ENCODE results near the gene ERAS.

ERAS gene, protein sequence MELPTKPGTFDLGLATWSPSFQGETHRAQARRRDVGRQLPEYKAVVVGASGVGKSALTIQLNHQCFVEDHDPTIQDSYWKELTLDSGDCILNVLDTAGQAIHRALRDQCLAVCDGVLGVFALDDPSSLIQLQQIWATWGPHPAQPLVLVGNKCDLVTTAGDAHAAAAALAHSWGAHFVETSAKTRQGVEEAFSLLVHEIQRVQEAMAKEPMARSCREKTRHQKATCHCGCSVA

GRCh38 chrX:48826135-48826875 is at the start of gene ERAS:
TSS of gene ERAS (plus strand) at chrX:48826513. CDS start at chrX:48829124, 2,611 bp downstream.
- peak; percentile 17 for DNase-seq

DNA sequence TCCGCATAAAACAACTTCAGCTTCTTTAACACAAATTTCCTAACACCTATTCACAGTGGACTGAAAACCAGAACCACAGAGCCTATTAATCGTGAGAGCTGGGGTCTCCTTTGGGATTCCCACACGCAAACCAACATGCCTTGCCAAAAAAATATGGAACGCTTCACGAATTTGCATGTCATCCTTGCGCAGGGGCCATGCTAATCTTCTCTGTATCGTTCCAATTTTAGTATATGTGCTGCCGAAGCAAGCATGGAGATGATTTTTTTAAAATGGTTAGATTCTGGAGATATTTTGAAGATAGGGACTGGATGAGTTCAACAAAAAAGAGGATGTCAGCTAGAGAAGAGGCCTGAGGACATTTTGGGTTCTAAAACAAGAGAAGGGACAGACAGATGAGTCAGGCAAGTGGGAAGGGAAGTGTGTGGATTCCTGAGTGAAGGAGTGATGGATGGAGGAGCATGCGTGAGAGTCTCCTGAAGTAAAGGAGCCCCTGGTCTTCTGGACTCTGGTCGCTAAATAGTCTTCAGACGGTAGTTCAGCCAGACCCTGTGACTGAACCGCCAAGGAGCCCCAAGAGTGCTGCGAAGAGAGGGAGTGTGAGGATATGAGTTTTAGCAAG is 49.4 kb upstream of the ERAS start:
- DNase-seq, result no peak

- DNase-seq, result no peak
Observed at GRCh38 chrX:48779399-48779798, 46.9 kb upstream of the ERAS start.

DNA sequence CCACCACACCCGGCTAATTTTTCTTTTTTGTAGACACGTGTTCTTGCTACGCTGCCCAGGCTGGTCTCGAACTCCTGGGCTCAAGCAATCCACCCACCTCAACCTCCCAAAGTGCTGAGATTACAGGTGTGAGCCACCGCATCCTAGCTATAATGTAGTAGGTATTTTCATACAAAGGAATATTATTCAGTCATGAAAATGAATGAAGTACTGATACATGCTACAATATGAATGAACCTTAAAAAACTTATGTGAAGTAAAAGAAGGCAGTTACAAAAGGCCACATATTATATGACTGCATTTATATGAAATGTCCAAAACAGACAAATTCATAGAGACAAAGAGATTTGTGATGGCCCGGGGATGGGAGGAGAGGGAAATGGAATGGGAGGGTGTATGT is 44.6 kb upstream of the ERAS start:
- DNase-seq, result no peak

DNA sequence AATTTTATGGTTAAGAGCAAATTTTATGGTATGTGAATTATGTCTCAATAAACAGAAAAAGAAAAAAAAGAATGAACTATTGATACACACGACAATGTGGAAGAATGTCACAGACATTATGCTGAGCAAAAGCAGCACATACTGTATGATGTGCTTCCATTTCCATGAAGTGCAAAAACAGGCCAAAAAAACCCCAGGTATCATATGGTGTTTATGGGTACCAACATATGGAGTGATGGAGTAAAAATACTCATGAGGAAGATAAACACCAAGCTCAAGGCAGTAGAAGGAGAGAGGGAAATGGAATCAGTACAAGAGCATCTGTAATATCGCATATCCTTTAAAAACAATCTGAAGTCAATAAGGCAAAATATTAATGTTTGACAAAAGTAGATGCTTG is 44.1 kb upstream of the ERAS start:
- DNase-seq, result no peak

GRCh38 chrX:48782795-48783194 is 43.5 kb upstream of the ERAS start:
- no peak for DNase-seq

GRCh38 chrX:48784726-48785125 is 41.6 kb upstream of the ERAS start:
- DNase-seq, result no peak

- DNase-seq, result no peak
Observed at GRCh38 chrX:48785186-48785539, 41.1 kb upstream of the ERAS start.

DNA sequence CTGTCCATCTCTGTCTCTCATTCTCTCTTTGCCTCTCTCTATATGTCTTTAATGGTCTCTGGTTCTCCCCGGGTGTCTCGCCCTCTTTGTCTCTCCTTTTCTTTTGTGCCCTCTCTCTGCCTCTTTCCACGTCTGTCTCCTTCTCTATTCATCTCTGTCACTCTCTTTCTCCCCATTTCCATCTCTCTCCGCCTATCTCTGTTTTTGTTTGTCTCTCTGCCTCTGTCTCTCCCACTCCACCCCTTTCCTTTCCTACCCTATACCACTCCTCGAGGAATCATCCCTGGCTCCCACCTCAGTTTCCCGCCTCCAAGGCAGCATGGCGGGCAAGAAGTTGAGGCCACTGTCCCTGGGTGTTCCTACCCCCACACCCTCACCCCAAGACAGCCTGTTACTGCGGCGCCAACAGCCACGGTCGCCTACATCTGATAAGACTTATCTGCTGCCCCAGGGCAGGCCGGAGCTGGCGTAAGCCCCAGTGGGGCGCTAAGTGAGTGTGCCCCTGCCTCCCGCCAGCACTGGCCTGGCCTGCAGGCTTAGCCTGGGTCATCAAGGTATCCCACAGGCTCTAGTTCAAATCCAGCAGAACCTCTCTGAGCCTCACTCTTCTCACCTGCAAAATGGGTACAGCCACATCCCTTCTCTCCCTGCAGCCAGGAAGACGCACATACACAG is 40.6 kb upstream of the ERAS start:
- DNase-seq, result no peak

- no peak for DNase-seq
Observed at GRCh38 chrX:48786341-48786800, 39.9 kb upstream of the ERAS start, which contains the start of gene GATA1. TSS of gene GATA1 (plus strand) at chrX:48786590. CDS start at chrX:48791110, 4,520 bp downstream.

DNA sequence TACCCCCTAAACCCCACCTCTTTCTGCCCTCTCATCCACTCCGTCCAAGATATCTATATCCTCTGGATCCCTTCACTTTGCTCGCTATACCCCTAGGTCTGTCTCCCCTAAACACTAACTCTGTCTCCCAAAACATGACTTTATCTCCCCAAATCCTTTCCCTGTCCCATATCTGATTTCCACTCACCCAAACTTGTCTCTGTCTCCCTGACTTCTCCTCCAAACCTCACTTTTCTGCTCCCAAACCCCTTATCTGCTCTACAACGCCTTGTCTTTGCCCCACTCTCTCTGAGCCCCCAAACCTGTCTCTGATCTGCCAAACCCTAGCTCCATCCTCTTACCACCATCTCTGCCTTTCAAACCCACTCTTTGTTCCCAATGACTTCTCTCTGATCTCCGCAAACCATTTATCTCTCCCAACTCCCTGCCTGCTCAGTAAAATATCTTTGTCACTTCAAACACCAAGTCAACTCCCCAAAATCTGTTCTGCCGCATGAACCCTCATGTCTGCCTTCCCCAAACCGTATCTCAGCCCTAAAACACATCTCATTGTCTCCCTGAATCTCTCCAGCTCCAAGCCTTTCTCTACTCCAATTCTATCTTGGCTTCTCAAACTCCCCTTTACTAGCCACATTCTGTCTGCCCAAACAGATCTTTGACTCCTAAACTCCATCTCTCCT is 39.3 kb upstream of the ERAS start:
- no peak for DNase-seq

DNA sequence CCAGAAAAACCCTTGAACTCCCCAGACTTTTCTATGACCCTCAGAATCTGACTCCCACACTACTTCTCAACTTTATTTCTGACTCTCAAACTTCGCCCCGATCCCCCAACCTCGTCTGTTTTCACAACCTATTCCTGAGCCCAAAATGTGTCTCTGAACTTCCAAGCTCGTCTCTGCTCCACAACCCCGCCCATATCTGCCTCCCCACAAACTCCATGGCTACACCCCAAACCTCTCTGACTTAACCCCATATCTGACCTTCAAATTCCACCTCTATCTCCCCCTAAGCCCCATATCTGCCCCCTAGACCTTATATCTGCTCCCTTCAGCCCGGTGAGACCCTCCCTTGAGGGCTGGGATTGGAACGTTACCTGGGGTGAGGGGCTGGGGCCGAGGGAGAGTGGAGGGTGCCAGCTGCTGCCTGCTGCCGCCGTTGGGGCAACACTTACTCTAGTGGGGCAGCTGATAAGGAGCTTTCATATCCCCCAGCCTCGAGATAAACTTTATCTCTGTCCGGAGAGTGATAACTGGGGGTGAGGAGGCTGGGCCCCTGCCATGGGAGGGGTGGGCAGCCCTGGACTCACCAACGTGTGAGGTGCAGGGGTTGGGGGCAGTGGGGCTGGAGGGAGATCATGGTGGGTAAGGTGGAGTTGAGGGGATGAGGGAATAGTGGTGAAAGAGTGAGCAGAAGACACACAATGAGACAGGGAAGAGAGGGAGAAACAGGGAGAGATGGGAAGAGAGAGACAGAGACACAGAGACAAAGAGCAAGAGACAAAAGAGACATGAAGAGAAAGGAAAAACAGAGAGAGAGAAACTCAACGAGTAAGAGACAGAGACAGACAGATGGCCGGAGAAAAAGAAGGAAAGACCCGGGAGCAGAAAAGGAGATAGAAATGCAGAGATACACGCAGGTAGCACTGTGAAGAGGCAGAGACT is 38.5 kb upstream of the ERAS start:
- no peak for DNase-seq

DNA sequence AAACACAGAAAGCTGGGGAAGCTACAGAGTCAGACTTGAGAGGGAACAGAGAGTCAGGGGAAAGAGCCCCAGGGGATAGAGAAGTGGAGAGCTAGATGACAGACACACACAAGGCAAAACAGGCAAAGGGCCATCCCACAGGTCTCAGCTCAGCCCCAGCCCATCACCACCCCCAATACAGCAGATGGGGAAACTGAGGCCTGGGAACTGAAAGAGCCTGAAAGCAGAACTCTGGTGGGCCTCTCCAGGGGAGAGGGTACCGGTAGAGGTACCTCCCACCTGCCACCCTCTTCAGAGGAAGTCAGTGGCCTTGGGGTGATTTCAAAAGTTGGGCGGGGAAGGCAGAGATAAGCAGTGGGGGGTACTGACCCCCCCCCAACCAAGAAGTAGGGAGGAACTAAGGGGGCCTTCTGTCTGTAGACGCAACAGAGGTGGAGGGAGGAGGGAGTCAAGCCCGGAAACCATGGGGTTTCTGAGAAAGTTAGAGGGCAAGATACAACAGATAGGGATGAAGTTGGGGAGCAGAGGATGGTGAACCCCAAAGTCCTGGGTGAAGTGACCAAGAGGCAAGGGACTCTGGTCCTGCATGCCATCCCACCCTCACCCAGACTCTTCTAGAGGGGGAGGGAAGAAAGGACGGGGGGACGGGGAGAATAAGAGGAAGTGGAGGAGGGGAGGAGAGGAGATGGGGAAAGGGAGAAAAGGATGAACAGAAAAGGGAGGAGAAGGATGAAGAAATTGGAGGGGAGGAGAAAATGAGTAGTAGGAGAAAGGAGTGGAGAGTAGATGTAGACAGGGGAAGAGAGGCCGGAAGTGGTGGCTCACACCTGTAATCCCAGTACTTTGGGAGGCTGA is 36.7 kb upstream of the ERAS start:
- DNase-seq, result peak; percentile 0

DNA sequence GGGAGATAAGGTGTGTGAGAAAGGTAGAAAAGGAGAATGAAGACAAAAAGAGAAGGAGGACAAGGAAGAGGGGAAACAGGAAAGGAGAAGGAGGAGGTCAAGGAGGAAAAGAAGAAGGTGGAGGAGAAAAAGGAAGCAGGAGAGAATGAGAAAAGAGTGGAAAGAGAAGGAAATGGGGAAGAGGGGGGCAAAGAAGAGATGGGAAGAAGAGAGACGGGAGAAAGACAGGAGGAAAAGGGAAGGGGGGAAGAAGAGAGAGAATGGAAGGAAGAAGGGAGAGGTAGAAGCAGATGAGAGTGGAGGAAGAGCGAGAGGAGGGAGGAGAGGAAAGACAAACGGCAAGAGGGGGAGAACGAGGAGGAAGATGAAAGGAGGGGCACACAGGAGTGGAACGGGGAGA is 35.8 kb upstream of the ERAS start:
- no peak for DNase-seq

DNA sequence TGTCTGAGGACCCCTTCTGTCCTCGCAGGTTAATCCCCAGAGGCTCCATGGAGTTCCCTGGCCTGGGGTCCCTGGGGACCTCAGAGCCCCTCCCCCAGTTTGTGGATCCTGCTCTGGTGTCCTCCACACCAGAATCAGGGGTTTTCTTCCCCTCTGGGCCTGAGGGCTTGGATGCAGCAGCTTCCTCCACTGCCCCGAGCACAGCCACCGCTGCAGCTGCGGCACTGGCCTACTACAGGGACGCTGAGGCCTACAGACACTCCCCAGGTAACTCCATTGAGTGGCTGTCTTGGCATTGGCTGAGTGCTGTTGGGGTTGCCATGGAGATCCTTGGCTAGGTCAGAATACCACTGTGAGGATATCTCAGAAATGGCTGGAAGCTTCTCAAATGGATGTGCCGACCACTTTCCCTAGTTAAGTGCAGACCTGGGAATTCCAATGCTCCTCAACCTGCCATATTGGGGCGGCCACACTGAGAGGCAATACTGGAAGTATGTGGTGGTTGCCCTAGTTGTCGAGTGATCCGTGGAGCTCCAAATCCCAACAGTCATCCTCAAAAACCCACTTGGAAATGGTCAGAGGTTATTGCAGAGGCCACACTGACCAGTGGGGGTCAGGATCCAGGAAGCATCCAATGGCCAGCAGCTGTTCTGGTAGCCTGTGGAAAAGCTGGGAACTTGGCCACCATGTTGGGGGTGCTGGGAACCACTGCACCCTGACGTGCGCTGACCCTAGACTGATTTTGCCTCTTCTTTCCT is 35.1 kb upstream of the ERAS start:
- DNase-seq, result no peak

- no peak for DNase-seq
Observed at GRCh38 chrX:48792219-48792618, 34.1 kb upstream of the ERAS start.

DNA sequence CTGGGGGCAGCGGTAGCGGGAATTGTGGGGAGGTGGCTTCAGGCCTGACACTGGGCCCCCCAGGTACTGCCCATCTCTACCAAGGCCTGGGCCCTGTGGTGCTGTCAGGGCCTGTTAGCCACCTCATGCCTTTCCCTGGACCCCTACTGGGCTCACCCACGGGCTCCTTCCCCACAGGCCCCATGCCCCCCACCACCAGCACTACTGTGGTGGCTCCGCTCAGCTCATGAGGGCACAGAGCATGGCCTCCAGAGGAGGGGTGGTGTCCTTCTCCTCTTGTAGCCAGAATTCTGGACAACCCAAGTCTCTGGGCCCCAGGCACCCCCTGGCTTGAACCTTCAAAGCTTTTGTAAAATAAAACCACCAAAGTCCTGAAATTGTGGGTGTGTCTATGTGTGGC is 32.4 kb upstream of the ERAS start:
- DNase-seq, result no peak

- no peak for DNase-seq
Observed at GRCh38 chrX:48794340-48794910, 31.9 kb upstream of the ERAS start.

GRCh38 chrX:48794911-48795515 is 31.3 kb upstream of the ERAS start:
- no peak for DNase-seq

Data from CD4-positive, alpha-beta T cell treated with Interleukin-10 for 1 hour (primary cell).